ENCODE results near the gene FOXP1.
A peak's percentile ranks its signal among the peaks of the same experiment; 100 is the strongest.

FOXP1 gene

GRCh38 chr3:71008350-71008935, 575.1 kb downstream of the FOXP1 start:
- H3K27ac Mint-ChIP-seq = peak overlapping the region; percentile 65
- no peaks in the 10 kb centered on the region for H3K9me3 Mint-ChIP-seq
- no peaks in the 10 kb centered on the region for H3K27me3 Mint-ChIP-seq
- peaks cover 48% of the 10 kb centered on the region for H3K4me1 Mint-ChIP-seq
- peaks cover 12% of the 10 kb centered on the region for H3K36me3 Mint-ChIP-seq
- no peak overlapping the region for H3K4me3 Mint-ChIP-seq
- ATAC-seq = no peak

- Mint-ChIP-seq H3K27ac (peak overlapping the region; percentile 65), H3K36me3 (peaks cover 17% of the 10 kb centered on the region), H3K4me3 (no peak overlapping the region), H3K9me3 (no peaks in the 10 kb centered on the region), H3K27me3 (no peaks in the 10 kb centered on the region), H3K4me1 (peaks cover 51% of the 10 kb centered on the region)
- ATAC-seq = peak; percentile 46
Measured at GRCh38 chr3:71006810-71007785, 576.4 kb downstream of the FOXP1 start.

GRCh38 chr3:71005702-71006321, 577.7 kb downstream of the FOXP1 start:
- no peak overlapping the region for H3K4me3 Mint-ChIP-seq
- no peaks in the 10 kb centered on the region for H3K27me3 Mint-ChIP-seq
- H3K4me1 Mint-ChIP-seq = peaks cover 46% of the 10 kb centered on the region

GRCh38 chr3:71003511-71003910, 580.0 kb downstream of the FOXP1 start:
- no peak overlapping the region for H3K27ac Mint-ChIP-seq
- no peak overlapping the region for H3K4me3 Mint-ChIP-seq
- ATAC-seq = no peak
- peaks cover 41% of the 10 kb centered on the region for H3K4me1 Mint-ChIP-seq
- H3K9me3 Mint-ChIP-seq = no peaks in the 10 kb centered on the region
- H3K27me3 Mint-ChIP-seq = no peaks in the 10 kb centered on the region
- H3K36me3 Mint-ChIP-seq = peaks cover 30% of the 10 kb centered on the region

More at GRCh38 chr3:71005702-71006321, 577.7 kb downstream of the FOXP1 start:
- H3K27ac Mint-ChIP-seq = peak overlapping the region; percentile 44
- H3K9me3 Mint-ChIP-seq = no peaks in the 10 kb centered on the region
- ATAC-seq = no peak
- peaks cover 23% of the 10 kb centered on the region for H3K36me3 Mint-ChIP-seq

GRCh38 chr3:71002298-71002697, 581.2 kb downstream of the FOXP1 start:
- no peaks in the 10 kb centered on the region for H3K9me3 Mint-ChIP-seq
- ATAC-seq = no peak
- H3K27me3 Mint-ChIP-seq = no peaks in the 10 kb centered on the region
- H3K4me3 Mint-ChIP-seq = no peak overlapping the region
- H3K36me3 Mint-ChIP-seq = peaks cover 35% of the 10 kb centered on the region
- peaks cover 34% of the 10 kb centered on the region for H3K4me1 Mint-ChIP-seq
- H3K27ac Mint-ChIP-seq = peak overlapping the region; percentile 17

GRCh38 chr3:71001303-71001830, 582.2 kb downstream of the FOXP1 start:
- peaks cover 34% of the 10 kb centered on the region for H3K4me1 Mint-ChIP-seq
- no peaks in the 10 kb centered on the region for H3K27me3 Mint-ChIP-seq
- peaks cover 43% of the 10 kb centered on the region for H3K36me3 Mint-ChIP-seq
- ATAC-seq = no peak
- no peak overlapping the region for H3K4me3 Mint-ChIP-seq
- no peaks in the 10 kb centered on the region for H3K9me3 Mint-ChIP-seq
- H3K27ac Mint-ChIP-seq = peak overlapping the region; percentile 7

GRCh38 chr3:71000483-71000882, 583.0 kb downstream of the FOXP1 start:
- no peaks in the 10 kb centered on the region for H3K9me3 Mint-ChIP-seq
- H3K27ac Mint-ChIP-seq = peak overlapping the region; percentile 7
- no peak overlapping the region for H3K4me3 Mint-ChIP-seq
- peak; percentile 64 for ATAC-seq
- peaks cover 40% of the 10 kb centered on the region for H3K36me3 Mint-ChIP-seq
- no peaks in the 10 kb centered on the region for H3K27me3 Mint-ChIP-seq
- H3K4me1 Mint-ChIP-seq = peaks cover 31% of the 10 kb centered on the region

GRCh38 chr3:70999730-71000129, 583.8 kb downstream of the FOXP1 start:
- Mint-ChIP-seq H3K27me3 (no peaks in the 10 kb centered on the region), H3K27ac (no peak overlapping the region), H3K4me1 (peaks cover 28% of the 10 kb centered on the region), H3K36me3 (peaks cover 38% of the 10 kb centered on the region), H3K9me3 (no peaks in the 10 kb centered on the region), H3K4me3 (no peak overlapping the region)
- no peak for ATAC-seq

- H3K9me3 Mint-ChIP-seq = no peaks in the 10 kb centered on the region
- no peak overlapping the region for H3K4me3 Mint-ChIP-seq
- H3K36me3 Mint-ChIP-seq = peaks cover 55% of the 10 kb centered on the region
- no peaks in the 10 kb centered on the region for H3K27me3 Mint-ChIP-seq
- peaks cover 24% of the 10 kb centered on the region for H3K4me1 Mint-ChIP-seq
- ATAC-seq = no peak
- H3K27ac Mint-ChIP-seq = no peak overlapping the region
Measured at GRCh38 chr3:70996082-70996481, 587.4 kb downstream of the FOXP1 start.

- no peak for ATAC-seq
- Mint-ChIP-seq H3K27me3 (no peaks in the 10 kb centered on the region), H3K4me3 (no peak overlapping the region), H3K4me1 (peaks cover 26% of the 10 kb centered on the region), H3K27ac (no peak overlapping the region), H3K36me3 (peaks cover 58% of the 10 kb centered on the region), H3K9me3 (no peaks in the 10 kb centered on the region)
Measured at GRCh38 chr3:70994644-70995043, 588.9 kb downstream of the FOXP1 start.

- H3K27ac Mint-ChIP-seq = no peak overlapping the region
- no peaks in the 10 kb centered on the region for H3K9me3 Mint-ChIP-seq
- peaks cover 26% of the 10 kb centered on the region for H3K4me1 Mint-ChIP-seq
- no peaks in the 10 kb centered on the region for H3K27me3 Mint-ChIP-seq
- ATAC-seq = no peak
- no peak overlapping the region for H3K4me3 Mint-ChIP-seq
- peaks cover 64% of the 10 kb centered on the region for H3K36me3 Mint-ChIP-seq
Measured at GRCh38 chr3:70992562-70993204, 590.8 kb downstream of the FOXP1 start.

GRCh38 chr3:70992131-70992530, 591.4 kb downstream of the FOXP1 start:
- Mint-ChIP-seq H3K27me3 (no peaks in the 10 kb centered on the region), H3K9me3 (no peaks in the 10 kb centered on the region), H3K4me3 (no peak overlapping the region), H3K36me3 (peaks cover 67% of the 10 kb centered on the region), H3K4me1 (peaks cover 26% of the 10 kb centered on the region), H3K27ac (no peak overlapping the region)
- no peak for ATAC-seq

GRCh38 chr3:70990723-70991122, 592.8 kb downstream of the FOXP1 start:
- Mint-ChIP-seq H3K36me3 (peaks cover 72% of the 10 kb centered on the region), H3K27me3 (no peaks in the 10 kb centered on the region), H3K27ac (peak overlapping the region; percentile 66), H3K4me1 (peaks cover 26% of the 10 kb centered on the region), H3K9me3 (no peaks in the 10 kb centered on the region), H3K4me3 (no peak overlapping the region)
- ATAC-seq = no peak

- H3K36me3 Mint-ChIP-seq = peaks cover 74% of the 10 kb centered on the region
Measured at GRCh38 chr3:70990185-70990584, 593.3 kb downstream of the FOXP1 start.

GRCh38 chr3:70989174-70989573, 594.4 kb downstream of the FOXP1 start:
- H3K9me3 Mint-ChIP-seq = no peaks in the 10 kb centered on the region
- H3K36me3 Mint-ChIP-seq = peaks cover 79% of the 10 kb centered on the region
- H3K27ac Mint-ChIP-seq = peak overlapping the region; percentile 7
- no peak overlapping the region for H3K4me3 Mint-ChIP-seq
- H3K27me3 Mint-ChIP-seq = no peaks in the 10 kb centered on the region
- ATAC-seq = no peak
- H3K4me1 Mint-ChIP-seq = peaks cover 26% of the 10 kb centered on the region

More at GRCh38 chr3:70990185-70990584, 593.3 kb downstream of the FOXP1 start:
- H3K27ac Mint-ChIP-seq = peak overlapping the region; percentile 66
- no peaks in the 10 kb centered on the region for H3K27me3 Mint-ChIP-seq
- no peak for ATAC-seq
- no peaks in the 10 kb centered on the region for H3K9me3 Mint-ChIP-seq
- H3K4me1 Mint-ChIP-seq = peaks cover 26% of the 10 kb centered on the region
- H3K4me3 Mint-ChIP-seq = no peak overlapping the region

Measured in stimulated activated memory B cell treated with anti-CD40 and anti-IgM and Interleukin-4, amounts not matched to agents 10 μg/mL and 1 μg/mL and 100 μg/mL, for 72 hours (primary cell).